Aorta (tissue), 5 donors: ENCODE data around the gene RIT1. TPM values are rescaled to one million over a fixed set of nuclear protein-coding genes. Genes with fewer than 3 reads are reported as not detected.

Experiments used
- ATAC-seq: fragments of 200-7000 bp; cut with Tn5 transposase; one replicate; pipeline ENCODE4 v1.9.1; 2022; ENCODE audit warnings: moderate library complexity; ENCODE audit not compliant: low FRiP score
- DNase-seq, 2 donors: peaks; one replicate each; pipeline ENCODE4 v3.0.0-alpha.2; 2020
- H3K27ac ChIP-seq, 2 donors: one replicate each; pipeline ENCODE4 v1.5.1; 2013; ENCODE audit warnings: low read length in 2 of 2, mild to moderate bottlenecking in 2 of 2, moderate library complexity in 2 of 2, control low read depth in 1 of 2, inconsistent platforms in 1 of 2, low read depth in 1 of 2
- H3K27me3 ChIP-seq, 2 donors: one replicate each; pipeline ENCODE4 v1.6.1; 2013; ENCODE audit warnings: control low read depth in 1 of 2, low read length in 1 of 2, mild to moderate bottlenecking in 1 of 2, moderate library complexity in 1 of 2; ENCODE audit not compliant: insufficient read depth in 2 of 2, control insufficient read depth in 1 of 2
- H3K36me3 ChIP-seq, 2 donors: one replicate each; pipeline ENCODE4 v1.6.1; 2013; ENCODE audit warnings: control low read depth in 1 of 2, low read length in 1 of 2, mild to moderate bottlenecking in 1 of 2; ENCODE audit not compliant: insufficient read depth in 2 of 2, control insufficient read depth in 1 of 2
- H3K4me1 ChIP-seq, 2 donors: one replicate each; pipeline ENCODE4 v1.6.1; 2013; ENCODE audit warnings: low read length in 2 of 2, control low read depth in 1 of 2, mild to moderate bottlenecking in 1 of 2, moderate library complexity in 1 of 2; ENCODE audit not compliant: insufficient read depth in 2 of 2, control insufficient read depth in 1 of 2
- H3K4me3 ChIP-seq, 2 donors: one replicate each; pipeline ENCODE4 v1.5.1; 2013; ENCODE audit warnings: low read length in 2 of 2, control low read depth in 1 of 2, mild to moderate bottlenecking in 1 of 2
- H3K9me3 ChIP-seq: one replicate; pipeline ENCODE4 v1.6.1; 2013; ENCODE audit warnings: mild to moderate bottlenecking, low read length; ENCODE audit not compliant: control insufficient read depth
- WGBS, 2 donors: extraction: QIAGEN DNeasy Blood & Tissue Kit; methylation state at CpG; one replicate each; pipeline ENCODE4 v1.1.7; 2013; 5-methylcytosine and 5-hydroxymethylcytosine counted together
- intact Hi-C, 2 donors: fragments of 100-400 bp; cut with DNase I; formaldehyde crosslinking; loops; one replicate each; pipeline versions ENCODE4 v1.14.2 to v1.15.0; 2022
- long read RNA-seq, 2 donors: library from polyadenylated mRNA; unstranded; transcript quantifications; one replicate each; pipeline ENCODE4 v2.0.0, GENCODE V29; 2020 to 2021
- polyA plus RNA-seq, 2 donors: library from polyadenylated mRNA; stranded (reverse); fragments of 200-250 nt; gene quantifications; one replicate each; pipeline ENCODE4 v1.2.3, GENCODE V29; 2013
- total RNA-seq, 2 donors: library from RNA; stranded (reverse); fragmentation: NEBNext Ultra II Directional; extraction: Animal tissue kit (Norgen Biotek cat#: 25700); gene quantifications; one replicate each; pipeline ENCODE4 v1.2.1, GENCODE V29; 2021
- donor health status: healthy with polysubstance abuse.
- donor health status: Bipolar disorder and iron deficiency.
- donor health status: DM: no; HTN: no; CAD: no.
- donor health status: DM: no; HTN: no; CAD: no.
- donor health status: DM: yes; HTN: yes; CAD: no.

RIT1 gene
- total RNA-seq (10 to 100 TPM; 49.6 to 49.9 TPM), polyA plus RNA-seq (10 to 100 TPM; 16.4 to 19.0 TPM)
- long read RNA-seq, donor 1, transcript RIT1-202 (6 exons, 3,445 nt): major isoform, 24 of 31 reads
- long read RNA-seq, donor 1, partial matches to known transcripts: 0 of 31 reads
- long read RNA-seq, donor 1, other reads (novel, unspliced or antisense): 5 of 31 reads
- long read RNA-seq, donor 2, transcript RIT1-202 (6 exons, 3,445 nt): major isoform, 11 of 14 reads
- long read RNA-seq, donor 2, partial matches to known transcripts: 0 of 14 reads
- long read RNA-seq, donor 2, other reads (novel, unspliced or antisense): 3 of 14 reads

- ATAC-seq (peak; percentile 97), DNase-seq (peak; percentile 93 to 96)
- Histone ChIP-seq H3K27me3 (no peaks in the 10 kb centered on the region), H3K9me3 (no peaks in the 10 kb centered on the region), H3K36me3 (peaks cover 3 to 10% of the 10 kb centered on the region in 2 donors), H3K4me1 (no peaks in the 10 kb centered on the region), H3K4me3 (peak within 1 kb of the TSS; percentile 63 to 69), H3K27ac (peak within 1 kb of the TSS; percentile 17 to 81)
- intact Hi-C loops: loop anchor here in 1 of 2 donors (5.0 kb wide), 1 partner anchor 49 kb away; no protein-coding TSS in a partner anchor
- WGBS, 2 donors: 6% methylated on average over 27 to 34 of the region's 34 CpGs
Observed at GRCh38 chr1:155911156-155912055, at the start of gene RIT1. RIT1 (minus strand) TSS chr1:155911349; CDS start chr1:155910761, 588 bp downstream.

DNA sequence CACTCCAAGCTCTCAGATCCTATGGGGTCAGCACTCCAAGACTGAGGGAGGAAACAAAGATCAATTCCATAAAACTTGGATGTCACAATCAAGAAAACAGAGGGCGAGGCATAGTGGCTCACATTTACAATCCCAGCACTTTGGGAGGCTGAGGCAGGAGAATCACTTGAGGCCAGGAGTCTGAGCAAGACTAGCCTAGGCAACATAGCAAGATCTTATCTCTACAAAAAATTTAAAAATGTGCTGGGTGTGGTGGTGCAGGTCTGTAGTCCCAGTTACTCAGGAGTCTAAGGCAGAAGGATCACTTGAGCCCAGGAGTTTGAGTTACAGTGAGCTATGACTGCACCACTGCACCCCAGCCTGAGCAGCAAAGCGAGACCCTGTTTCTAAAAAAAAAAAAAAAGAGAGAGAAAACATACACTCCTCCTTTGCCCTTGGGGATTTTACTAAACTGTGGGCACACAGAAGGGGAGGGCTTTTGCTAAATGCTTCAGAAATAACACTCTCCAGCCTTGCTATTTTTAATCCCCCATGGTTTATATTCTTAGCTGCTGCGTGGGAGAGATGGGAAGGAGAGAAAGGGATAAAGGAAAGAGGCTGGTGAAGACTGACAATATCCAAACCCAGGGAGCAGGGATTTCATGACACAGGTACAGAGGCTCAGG lies 49.1 kb upstream of the RIT1 start:
- H3K9me3 ChIP-seq: no peaks in the 10 kb centered on the region
- 30 to 32% methylated on average over 3 of the region's 3 CpGs for WGBS, 2 donors
- DNase-seq (no peak), ATAC-seq (no peak)
- peak overlapping the region; percentile 46 to 95 for H3K27ac ChIP-seq
- H3K36me3 ChIP-seq: peaks cover 0 to 15% of the 10 kb centered on the region in 2 donors
- H3K4me1 ChIP-seq: no peaks in the 10 kb centered on the region
- H3K4me3 ChIP-seq: no peak overlapping the region
- H3K27me3 ChIP-seq: no peaks in the 10 kb centered on the region
- intact Hi-C loops: no loop called here

DNA sequence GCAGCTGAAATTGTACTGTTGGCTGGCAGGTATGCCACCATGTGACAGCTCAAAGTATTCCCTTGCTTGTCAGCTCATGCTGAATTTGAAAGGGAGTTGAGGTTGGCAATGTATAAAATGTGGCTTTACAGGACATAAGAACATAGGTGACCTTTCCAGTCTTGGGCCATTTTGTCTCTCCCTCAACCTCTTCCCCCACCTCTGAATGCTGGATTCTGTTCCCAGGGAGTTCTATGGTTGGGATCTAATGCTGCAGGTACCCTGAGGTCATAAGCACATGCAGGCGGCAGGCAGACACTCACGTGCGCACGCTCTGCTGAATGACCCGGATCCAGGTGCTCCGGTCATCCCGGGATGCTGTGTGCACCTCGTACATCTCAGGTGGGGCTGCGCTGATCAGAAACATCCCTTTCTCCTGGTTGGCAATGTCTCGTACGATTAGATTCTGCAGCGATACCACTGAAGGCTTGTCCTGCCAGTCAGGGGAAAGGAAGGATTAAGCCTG lies 46.3 kb upstream of the RIT1 start:
- WGBS, 2 donors: 87 to 88% methylated on average over 12 of the region's 12 CpGs
- no peaks in the 10 kb centered on the region for H3K4me1 ChIP-seq
- intact Hi-C loops: no loop called here
- no peak overlapping the region for H3K27ac ChIP-seq
- H3K9me3 ChIP-seq: no peaks in the 10 kb centered on the region
- H3K27me3 ChIP-seq: no peaks in the 10 kb centered on the region
- DNase-seq (no peak), ATAC-seq (no peak)
- no peak overlapping the region for H3K4me3 ChIP-seq
- H3K36me3 ChIP-seq: peaks cover 0 to 13% of the 10 kb centered on the region in 2 donors

- Histone ChIP-seq H3K9me3 (no peaks in the 10 kb centered on the region), H3K27me3 (no peaks in the 10 kb centered on the region), H3K4me1 (no peaks in the 10 kb centered on the region), H3K36me3 (peaks cover 0 to 28% of the 10 kb centered on the region in 2 donors), H3K4me3 (no peak overlapping the region), H3K27ac (no peak overlapping the region)
- WGBS, 2 donors: 94 to 97% methylated on average over 3 of the region's 3 CpGs
- ATAC-seq (no peak), DNase-seq (no peak)
- intact Hi-C loops: no loop called here
Observed at GRCh38 chr1:155954645-155955044, 43.5 kb upstream of the RIT1 start.

DNA sequence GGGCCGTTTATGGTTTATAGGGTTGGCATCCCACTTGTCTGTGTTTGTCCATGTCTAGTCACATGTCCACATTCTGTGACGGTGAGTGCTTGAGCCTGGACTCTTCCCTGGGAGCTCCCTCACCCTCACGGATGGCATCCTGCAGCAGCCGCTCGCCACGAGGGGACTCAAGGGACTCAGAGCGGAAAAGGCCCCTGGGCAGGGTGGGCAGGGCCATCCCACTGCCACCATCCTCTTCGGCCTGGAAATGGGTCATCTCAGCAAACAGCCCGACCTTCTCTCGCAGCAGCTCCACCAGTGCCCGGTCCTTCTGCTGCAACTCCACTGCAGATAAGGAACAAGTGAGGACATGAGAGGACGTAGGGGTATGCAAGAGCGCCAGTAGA lies 41.3 kb upstream of the RIT1 start:
- WGBS, 2 donors: 84 to 87% methylated on average over 13 of the region's 13 CpGs
- Histone ChIP-seq H3K4me1 (no peaks in the 10 kb centered on the region), H3K27ac (no peak overlapping the region), H3K4me3 (no peak overlapping the region), H3K36me3 (peaks cover 3 to 23% of the 10 kb centered on the region in 2 donors), H3K9me3 (no peaks in the 10 kb centered on the region), H3K27me3 (no peaks in the 10 kb centered on the region)
- ATAC-seq (no peak), DNase-seq (peak in 1 of 2 donors; percentile 30)
- intact Hi-C loops: no loop called here

DNA sequence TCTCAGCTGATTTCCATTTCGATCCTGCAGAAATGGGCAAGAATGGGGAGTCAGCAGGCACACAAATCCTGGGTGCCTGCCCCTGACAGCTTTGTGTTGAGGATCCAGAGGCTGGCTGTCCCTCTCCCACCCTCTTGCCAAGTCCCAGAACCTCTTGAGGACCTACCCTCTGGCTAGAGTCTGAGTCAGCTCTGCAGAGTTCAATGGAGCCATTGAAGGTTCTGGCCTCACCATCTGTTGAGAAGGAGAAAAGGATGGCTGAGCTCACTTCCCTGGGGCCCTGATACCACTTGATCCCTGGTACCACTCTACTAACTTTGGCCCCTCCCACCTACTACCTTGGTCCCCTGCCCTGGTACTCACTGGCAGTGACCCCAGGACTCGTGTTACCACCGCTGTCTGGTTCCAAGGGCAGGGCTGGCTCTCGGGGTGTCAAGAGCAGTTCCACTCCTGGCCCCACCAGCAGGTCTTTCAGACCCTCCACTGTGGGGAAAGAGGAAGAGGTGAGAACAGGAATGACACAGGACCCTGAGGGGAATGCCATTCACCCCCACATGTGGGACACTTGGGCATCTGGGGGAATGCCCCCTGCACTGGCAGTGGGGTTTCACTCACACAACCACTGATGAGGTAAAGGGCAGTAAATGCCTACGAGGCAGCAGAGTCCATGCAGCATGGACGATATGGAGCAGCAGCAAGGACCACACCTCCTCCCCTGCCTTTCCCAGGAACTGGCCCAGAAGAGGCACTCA lies 40.8 kb upstream of the RIT1 start:
- intact Hi-C loops: no loop called here
- ATAC-seq (no peak), DNase-seq (peak; percentile 18 to 41)
- H3K4me1 ChIP-seq: no peaks in the 10 kb centered on the region
- H3K36me3 ChIP-seq: peaks cover 4 to 23% of the 10 kb centered on the region in 2 donors
- WGBS, 2 donors: 70 to 76% methylated on average over 6 of the region's 6 CpGs
- H3K27me3 ChIP-seq: no peaks in the 10 kb centered on the region
- no peak overlapping the region for H3K4me3 ChIP-seq
- no peaks in the 10 kb centered on the region for H3K9me3 ChIP-seq
- H3K27ac ChIP-seq: no peak overlapping the region

DNA sequence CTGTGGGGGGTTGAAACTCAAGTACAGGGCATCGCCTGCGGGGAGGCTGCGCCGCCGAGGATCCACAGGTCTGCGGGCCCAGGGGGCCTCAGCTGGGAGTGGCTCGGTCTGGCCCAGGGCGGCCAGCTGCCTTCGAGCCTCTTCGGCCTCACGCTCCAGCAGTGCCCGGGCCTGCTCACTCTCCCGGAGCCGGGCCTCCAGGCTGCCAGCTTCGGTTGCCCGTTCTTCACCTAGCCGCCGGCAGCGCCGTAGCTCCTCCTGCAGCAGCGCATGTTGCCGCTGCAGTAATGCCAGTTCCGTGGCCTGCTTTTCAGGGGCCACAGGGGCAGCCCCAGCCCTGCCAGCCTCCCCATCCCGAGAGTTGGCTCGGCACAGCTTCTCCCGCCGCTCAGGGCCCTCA lies 39.7 kb upstream of the RIT1 start:
- H3K9me3 ChIP-seq: no peaks in the 10 kb centered on the region
- no peak overlapping the region for H3K4me3 ChIP-seq
- ATAC-seq: no peak
- peak in 1 of 2 donors; percentile 70 for DNase-seq
- H3K27me3 ChIP-seq: no peaks in the 10 kb centered on the region
- intact Hi-C loops: no loop called here
- H3K27ac ChIP-seq: no peak overlapping the region
- peaks cover 4 to 23% of the 10 kb centered on the region in 2 donors for H3K36me3 ChIP-seq
- WGBS, 2 donors: 95 to 96% methylated on average over 27 of the region's 27 CpGs
- no peaks in the 10 kb centered on the region for H3K4me1 ChIP-seq

- Histone ChIP-seq H3K36me3 (peaks cover 4 to 21% of the 10 kb centered on the region in 2 donors), H3K27ac (no peak overlapping the region), H3K27me3 (no peaks in the 10 kb centered on the region), H3K4me1 (no peaks in the 10 kb centered on the region), H3K4me3 (no peak overlapping the region), H3K9me3 (no peaks in the 10 kb centered on the region)
- intact Hi-C loops: no loop called here
- no peak for ATAC-seq
- 82 to 84% methylated on average over 8 of the region's 8 CpGs for WGBS, 2 donors
- DNase-seq: peak in 1 of 2 donors; percentile 32
Observed at GRCh38 chr1:155947741-155948140, 36.6 kb upstream of the RIT1 start.
